ENCODE results near the gene UBTD1. TPM values are rescaled to one million over a fixed set of nuclear protein-coding genes. Genes with fewer than 3 reads are reported as not detected.
"Not testable (repeated sequence)": the region's sequence is repeated elsewhere in the genome, so short reads cannot be mapped to it uniquely, and the experiment has no call there.

The UBTD1 gene
- total RNA-seq, 2 donors from 2014 or later, result 19.1 to 19.3 TPM

GRCh38 chr10:97575127-97575668 lies 76.5 kb downstream of the UBTD1 start:
- no peaks in the 10 kb centered on the region for H3K9me3 ChIP-seq (ENCODE audit: control insufficient read depth, low read length)
- H3K27ac Mint-ChIP-seq, result no peak overlapping the region
- no peaks in the 10 kb centered on the region for H3K27me3 ChIP-seq (ENCODE audit: control insufficient read depth, insufficient read depth, low read length, poor library complexity, severe bottlenecking)
- H3K36me3 Mint-ChIP-seq (ENCODE audit: low read depth), result no peaks in the 10 kb centered on the region
- H3K27ac ChIP-seq (ENCODE audit: low read depth, low read length), result no peak overlapping the region
- H3K4me3 Mint-ChIP-seq, result no peak overlapping the region
- no peaks in the 10 kb centered on the region for H3K4me1 ChIP-seq (ENCODE audit: control insufficient read depth, insufficient read depth, low read length)
- DNase-seq, result no peak
- H3K27me3 Mint-ChIP-seq (ENCODE audit: insufficient read depth), result no peaks in the 10 kb centered on the region
- no peak overlapping the region for H3K4me3 ChIP-seq (ENCODE audit: low read length)
- no peak overlapping the region for H3K9ac ChIP-seq (ENCODE audit: extremely low read depth, low read length, poor library complexity, severe bottlenecking)
- H3K4me1 Mint-ChIP-seq, result no peaks in the 10 kb centered on the region
- no peaks in the 10 kb centered on the region for H3K9me3 Mint-ChIP-seq
- WGBS, 2 experiments (ENCODE audit: insufficient coverage in 1 of 2, insufficient read length in 1 of 2), result 87 to 96% methylated on average over 6 of the region's 6 CpGs
- no peaks in the 10 kb centered on the region for H3K36me3 ChIP-seq (ENCODE audit: control insufficient read depth, insufficient read depth, low read length)
- TF ChIP-seq CTCF (conservative IDR thresholded peaks at IDR 0.05), result no peak

GRCh38 chr10:97576487-97576886 lies 77.8 kb downstream of the UBTD1 start:
- H3K27ac ChIP-seq (ENCODE audit: low read depth, low read length); H3K4me1 ChIP-seq (ENCODE audit: control insufficient read depth, insufficient read depth, low read length); H3K27me3 ChIP-seq (ENCODE audit: control insufficient read depth, insufficient read depth, low read length, poor library complexity, severe bottlenecking); H3K36me3 Mint-ChIP-seq (ENCODE audit: low read depth); H3K27ac Mint-ChIP-seq; H3K36me3 ChIP-seq (ENCODE audit: control insufficient read depth, insufficient read depth, low read length); H3K4me3 Mint-ChIP-seq; H3K9ac ChIP-seq (ENCODE audit: extremely low read depth, low read length, poor library complexity, severe bottlenecking); H3K4me1 Mint-ChIP-seq; H3K4me3 ChIP-seq (ENCODE audit: low read length); DNase-seq; H3K27me3 Mint-ChIP-seq (ENCODE audit: insufficient read depth); H3K9me3 ChIP-seq (ENCODE audit: control insufficient read depth, low read length); H3K9me3 Mint-ChIP-seq: not testable (repeated sequence)
- WGBS, 2 experiments (ENCODE audit: insufficient coverage in 1 of 2, insufficient read length in 1 of 2), result 55 to 58% methylated on average over 2 to 5 of the region's 5 CpGs

- H3K27ac ChIP-seq (ENCODE audit: low read depth, low read length), result no peak overlapping the region
- H3K27ac Mint-ChIP-seq, result no peak overlapping the region
- TF ChIP-seq CTCF (conservative IDR thresholded peaks at IDR 0.05), result no peak
- no peak overlapping the region for H3K4me3 ChIP-seq (ENCODE audit: low read length)
- H3K36me3 Mint-ChIP-seq (ENCODE audit: low read depth), result no peaks in the 10 kb centered on the region
- no peak overlapping the region for H3K9ac ChIP-seq (ENCODE audit: extremely low read depth, low read length, poor library complexity, severe bottlenecking)
- H3K36me3 ChIP-seq (ENCODE audit: control insufficient read depth, insufficient read depth, low read length), result no peaks in the 10 kb centered on the region
- H3K4me3 Mint-ChIP-seq, result no peak overlapping the region
- no peaks in the 10 kb centered on the region for H3K27me3 Mint-ChIP-seq (ENCODE audit: insufficient read depth)
- no peaks in the 10 kb centered on the region for H3K4me1 Mint-ChIP-seq
- no peaks in the 10 kb centered on the region for H3K9me3 Mint-ChIP-seq
- H3K27me3 ChIP-seq (ENCODE audit: control insufficient read depth, insufficient read depth, low read length, poor library complexity, severe bottlenecking), result no peaks in the 10 kb centered on the region
- no peak for DNase-seq
- H3K4me1 ChIP-seq (ENCODE audit: control insufficient read depth, insufficient read depth, low read length), result no peaks in the 10 kb centered on the region
- no peaks in the 10 kb centered on the region for H3K9me3 ChIP-seq (ENCODE audit: control insufficient read depth, low read length)
- 88 to 93% methylated on average over 4 to 9 of the region's 9 CpGs for WGBS, 2 experiments (ENCODE audit: insufficient coverage in 1 of 2, insufficient read length in 1 of 2)
Measured at GRCh38 chr10:97577701-97578100, 79.0 kb downstream of the UBTD1 start.
